Fibroblast of lung (primary cell): ENCODE results near the gene SCAPER. TPM values are rescaled to one million over a fixed set of nuclear protein-coding genes. Genes with fewer than 3 reads are reported as not detected.
"Not testable (repeated sequence)": the region's sequence is repeated elsewhere in the genome, so short reads cannot be mapped to it uniquely, and the experiment has no call there.

Experiments used
- DNase-seq, 2 donors: peaks; one replicate each; pipeline versions ENCODE4 v3.0.0 to v3.0.0-alpha.2; 2010; ENCODE audit warnings: low read depth in 2 of 2
- H2AFZ ChIP-seq: 2 replicates; pipeline ENCODE4 v1.5.1; 2012; ENCODE audit warnings: low read length, control low read depth, inconsistent platforms
- H3K27ac ChIP-seq: 2 replicates; pipeline ENCODE4 v1.5.1; 2011; ENCODE audit warnings: low read length, control low read depth; ENCODE audit not compliant: insufficient read depth
- H3K27me3 ChIP-seq: 2 replicates; pipeline ENCODE4 v1.5.1; 2011; ENCODE audit warnings: mild to moderate bottlenecking, low read length; ENCODE audit not compliant: control insufficient read depth, insufficient read depth
- H3K36me3 ChIP-seq: 2 replicates; pipeline ENCODE4 v1.5.1; 2011; ENCODE audit warnings: low read length; ENCODE audit not compliant: control insufficient read depth, insufficient read depth
- H3K4me1 ChIP-seq: 2 replicates; pipeline ENCODE4 v1.5.1; 2011; ENCODE audit warnings: low read length; ENCODE audit not compliant: control insufficient read depth, insufficient read depth; ENCODE audit errors: extremely low read depth
- H3K4me2 ChIP-seq: 2 replicates; pipeline ENCODE4 v1.5.1; 2011; ENCODE audit warnings: low read length, control low read depth; ENCODE audit not compliant: insufficient read depth; ENCODE audit errors: extremely low read depth
- H3K4me3 ChIP-seq, 4 experiments: fragments of 200-600 bp in 1 of 4; sonication (generic) in 1 of 4; replicated peaks in 1 of 4; 2 replicates each; pipeline ENCODE4 v1.5.1; 2011 to 2016; ENCODE audit warnings: low read length in 4 of 4, low read depth in 3 of 4, mild to moderate bottlenecking in 3 of 4, control low read depth in 2 of 4, inconsistent platforms in 1 of 4, mixed read lengths in 1 of 4; ENCODE audit not compliant: insufficient read depth in 1 of 4; ENCODE audit errors: control extremely low read depth in 1 of 4
- H3K79me2 ChIP-seq: 2 replicates; pipeline ENCODE4 v1.5.1; 2012; ENCODE audit warnings: mild to moderate bottlenecking, low read length, inconsistent platforms; ENCODE audit not compliant: control insufficient read depth, insufficient read depth
- H3K9ac ChIP-seq: 2 replicates; pipeline ENCODE4 v1.5.1; 2011; ENCODE audit warnings: mild to moderate bottlenecking, low read length, control low read depth; ENCODE audit not compliant: insufficient read depth
- H3K9me3 ChIP-seq: 2 replicates; pipeline ENCODE4 v1.5.1; 2012; ENCODE audit warnings: low read depth, low read length; ENCODE audit not compliant: control insufficient read depth, insufficient read depth
- H4K20me1 ChIP-seq: 2 replicates; pipeline ENCODE4 v1.5.1; 2011; ENCODE audit warnings: low read length; ENCODE audit not compliant: control insufficient read depth, insufficient read depth; ENCODE audit errors: extremely low read depth
- EZH2 ChIP-seq: IDR thresholded peaks from 2 replicates; pipeline ENCODE4 v1.5.1; 2012; ENCODE audit warnings: low read length, control low read depth, mild to moderate bottlenecking; ENCODE audit errors: missing control alignments
- polyA plus RNA-seq, 2 donors: library from polyadenylated mRNA; depleted of rRNA in 1 of 2; stranded (reverse) in 1 of 2; unstranded in 1 of 2; fragments of >200 nt; gene quantifications; 2 replicates each; pipeline ENCODE4 v1.2.1, GENCODE V29; 2011 to 2012; ENCODE audit warnings: missing spikeins in 1 of 2
- total RNA-seq: library from RNA; depleted of rRNA; stranded (reverse); fragments of >200 nt; gene quantifications from 2 replicates; pipeline ENCODE4 v1.2.1, GENCODE V29; 2014
- TF ChIP-seq, protein P1 (sequence below), 2 donors: IDR thresholded peaks in 1 of 2; conservative IDR thresholded peaks in 1 of 2; 1 replicate in 1 of 2; 2 replicates in 1 of 2; pipeline ENCODE4 v1.5.1; 2011 to 2012; ENCODE audit warnings: low read length in 2 of 2, control low read depth in 1 of 2, inconsistent platforms in 1 of 2, low read depth in 1 of 2, mild to moderate bottlenecking in 1 of 2

The SCAPER gene
- total and polyA plus RNA-seq, 2 donors (not counting 1 experiment from before 2014, with no cell fraction given): 2.3 to 9.1 TPM

DNA sequence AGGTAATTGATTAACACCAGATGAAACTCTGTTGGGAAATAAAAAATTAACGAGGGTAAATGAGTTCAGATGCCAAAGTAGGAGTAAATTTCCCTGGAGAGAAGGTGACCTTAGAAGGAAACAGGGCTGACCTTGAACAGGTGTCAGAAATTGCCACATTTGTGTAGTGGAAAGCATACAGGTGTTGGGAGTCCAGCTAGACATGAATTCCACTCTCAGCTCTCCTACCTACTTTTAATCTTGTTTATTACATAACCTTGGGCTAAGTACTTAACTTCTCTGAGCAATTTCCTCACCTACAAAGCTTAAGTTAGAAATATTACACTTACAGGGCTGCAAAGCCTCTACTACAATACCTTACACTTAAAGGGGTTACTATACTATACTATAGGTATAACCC is 472.5 kb downstream of the SCAPER start:
- no peaks in the 10 kb centered on the region for H3K4me1 ChIP-seq
- H3K36me3 ChIP-seq: no peaks in the 10 kb centered on the region
- TF ChIP-seq EZH2: no peak
- TF ChIP-seq, protein P1, sequence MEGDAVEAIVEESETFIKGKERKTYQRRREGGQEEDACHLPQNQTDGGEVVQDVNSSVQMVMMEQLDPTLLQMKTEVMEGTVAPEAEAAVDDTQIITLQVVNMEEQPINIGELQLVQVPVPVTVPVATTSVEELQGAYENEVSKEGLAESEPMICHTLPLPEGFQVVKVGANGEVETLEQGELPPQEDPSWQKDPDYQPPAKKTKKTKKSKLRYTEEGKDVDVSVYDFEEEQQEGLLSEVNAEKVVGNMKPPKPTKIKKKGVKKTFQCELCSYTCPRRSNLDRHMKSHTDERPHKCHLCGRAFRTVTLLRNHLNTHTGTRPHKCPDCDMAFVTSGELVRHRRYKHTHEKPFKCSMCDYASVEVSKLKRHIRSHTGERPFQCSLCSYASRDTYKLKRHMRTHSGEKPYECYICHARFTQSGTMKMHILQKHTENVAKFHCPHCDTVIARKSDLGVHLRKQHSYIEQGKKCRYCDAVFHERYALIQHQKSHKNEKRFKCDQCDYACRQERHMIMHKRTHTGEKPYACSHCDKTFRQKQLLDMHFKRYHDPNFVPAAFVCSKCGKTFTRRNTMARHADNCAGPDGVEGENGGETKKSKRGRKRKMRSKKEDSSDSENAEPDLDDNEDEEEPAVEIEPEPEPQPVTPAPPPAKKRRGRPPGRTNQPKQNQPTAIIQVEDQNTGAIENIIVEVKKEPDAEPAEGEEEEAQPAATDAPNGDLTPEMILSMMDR (conservative IDR thresholded peaks at IDR 0.05 in 1 of 2, IDR thresholded peaks at IDR 0.05 in 1 of 2; ENCODE audit: low read depth in 1 of 2, low read length in 2 of 2): no peak
- no peak for DNase-seq
- no peaks in the 10 kb centered on the region for H3K27me3 ChIP-seq
- H3K4me2 ChIP-seq: no peak overlapping the region
- no peak overlapping the region for H3K4me3 ChIP-seq
- no peaks in the 10 kb centered on the region for H4K20me1 ChIP-seq
- H3K9me3 ChIP-seq: no peaks in the 10 kb centered on the region
- H3K27ac ChIP-seq: no peak overlapping the region
- H3K9ac ChIP-seq: no peak overlapping the region
- no peaks in the 10 kb centered on the region for H3K79me2 ChIP-seq
- H2AFZ ChIP-seq: no peak overlapping the region

DNA sequence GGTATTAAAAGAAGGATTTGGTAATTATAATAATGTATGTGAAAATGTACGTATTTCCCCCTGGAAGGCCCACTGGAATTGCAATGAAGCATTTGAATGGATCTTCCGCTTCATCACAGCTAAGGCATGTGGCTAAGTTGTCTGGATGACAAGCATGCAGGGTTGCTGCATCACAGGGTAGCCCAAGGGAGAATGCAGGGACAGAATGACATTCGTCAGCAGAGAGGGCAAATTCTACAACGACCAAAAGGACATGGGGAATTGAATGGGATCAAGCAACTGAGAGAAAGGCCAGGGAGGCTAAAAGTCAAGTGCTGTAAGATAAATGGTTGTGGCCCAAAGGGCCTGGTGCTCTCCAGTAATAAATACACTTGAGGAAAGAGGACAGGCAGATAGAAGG is 473.2 kb downstream of the SCAPER start:
- no peaks in the 10 kb centered on the region for H4K20me1 ChIP-seq
- no peaks in the 10 kb centered on the region for H3K4me1 ChIP-seq
- TF ChIP-seq, protein P1 (conservative IDR thresholded peaks at IDR 0.05 in 1 of 2, IDR thresholded peaks at IDR 0.05 in 1 of 2; ENCODE audit: low read depth in 1 of 2, low read length in 2 of 2): no peak
- no peak for TF ChIP-seq EZH2
- H3K27ac ChIP-seq: no peak overlapping the region
- no peaks in the 10 kb centered on the region for H3K36me3 ChIP-seq
- H3K4me2 ChIP-seq: no peak overlapping the region
- H3K9me3 ChIP-seq: no peaks in the 10 kb centered on the region
- H3K79me2 ChIP-seq: no peaks in the 10 kb centered on the region
- peak in 1 of 2 donors; percentile 71 for DNase-seq
- H3K9ac ChIP-seq: no peak overlapping the region
- no peaks in the 10 kb centered on the region for H3K27me3 ChIP-seq
- no peak overlapping the region for H3K4me3 ChIP-seq
- no peak overlapping the region for H2AFZ ChIP-seq

DNA sequence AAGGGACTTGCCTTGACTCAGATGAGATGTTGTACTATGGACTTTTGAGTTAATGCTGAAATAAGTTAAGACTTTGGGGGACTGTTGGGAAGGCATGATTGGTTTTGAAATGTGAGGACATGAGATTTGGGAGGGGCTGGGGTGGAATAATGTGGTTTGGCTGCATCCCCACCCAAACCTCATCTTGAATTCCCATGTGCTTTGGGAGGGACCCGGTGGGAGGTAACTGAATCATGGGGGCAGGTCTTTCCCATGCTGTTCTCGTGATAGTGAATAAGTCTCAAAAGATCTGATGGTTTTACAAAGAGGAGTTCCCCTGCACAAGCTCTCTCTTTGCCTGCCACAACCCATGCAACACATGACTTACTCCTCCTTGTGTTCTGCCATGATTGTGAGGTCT is 474.4 kb downstream of the SCAPER start:
- not testable (repeated sequence) for H3K36me3 ChIP-seq

More for the DNA sequence above, 474.4 kb downstream of the SCAPER start:
- H3K27me3 ChIP-seq, H3K9ac ChIP-seq, H3K4me1 ChIP-seq, H3K79me2 ChIP-seq, H4K20me1 ChIP-seq, DNase-seq, H3K4me2 ChIP-seq, H3K9me3 ChIP-seq, H3K4me3 ChIP-seq, H3K27ac ChIP-seq, H2AFZ ChIP-seq: not testable (repeated sequence)
